GM12891 (cell line): Measurements from ENCODE around the gene VDAC1.

Experiments
- DNase-seq: peaks from one replicate; pipeline ENCODE4 v3.0.0; 2011; ENCODE audit warnings: low spot score; ENCODE audit not compliant: insufficient read length
- FAIRE-seq: peaks from 2 replicates; lab custom pipeline; 2011; peaks lifted over from hg19 to GRCh38; lab: Jason Lieb, UNC
- PAX5 ChIP-seq: IDR thresholded peaks from 2 replicates; pipeline ENCODE4 v1.6.1; 2011; ENCODE audit warnings: low read length, moderate library complexity, mild to moderate bottlenecking; ENCODE audit not compliant: insufficient read depth, severe bottlenecking
- POLR2A ChIP-seq: IDR thresholded peaks from 2 replicates; pipeline ENCODE4 v1.6.1; 2011; ENCODE audit warnings: low read depth, low read length, control low read depth
- POLR2AphosphoS5 ChIP-seq: IDR thresholded peaks from 2 replicates; pipeline ENCODE4 v1.6.1; 2011; ENCODE audit warnings: low read depth, low read length, control low read depth
- POU2F2 ChIP-seq: IDR thresholded peaks from 2 replicates; pipeline ENCODE4 v1.6.1; 2011; ENCODE audit warnings: low read depth, mild to moderate bottlenecking, control low read depth, low read length, moderate library complexity
- SPI1 ChIP-seq: IDR thresholded peaks from 2 replicates; pipeline ENCODE4 v1.6.1; 2011; ENCODE audit warnings: low read depth, low read length, control low read depth
- TAF1 ChIP-seq: IDR thresholded peaks from 2 replicates; pipeline ENCODE4 v1.6.1; 2011; ENCODE audit warnings: low read depth, low read length, control low read depth

VDAC1 gene

GRCh38 chr5:133998042-133998441 is 6.7 kb downstream of the VDAC1 start:
- FAIRE-seq (no peak), DNase-seq (no peak)
- TF ChIP-seq POLR2AphosphoS5 (no peak), TAF1 (no peak), PAX5 (no peak), SPI1 (no peak), POU2F2 (no peak), POLR2A (no peak)

DNA sequence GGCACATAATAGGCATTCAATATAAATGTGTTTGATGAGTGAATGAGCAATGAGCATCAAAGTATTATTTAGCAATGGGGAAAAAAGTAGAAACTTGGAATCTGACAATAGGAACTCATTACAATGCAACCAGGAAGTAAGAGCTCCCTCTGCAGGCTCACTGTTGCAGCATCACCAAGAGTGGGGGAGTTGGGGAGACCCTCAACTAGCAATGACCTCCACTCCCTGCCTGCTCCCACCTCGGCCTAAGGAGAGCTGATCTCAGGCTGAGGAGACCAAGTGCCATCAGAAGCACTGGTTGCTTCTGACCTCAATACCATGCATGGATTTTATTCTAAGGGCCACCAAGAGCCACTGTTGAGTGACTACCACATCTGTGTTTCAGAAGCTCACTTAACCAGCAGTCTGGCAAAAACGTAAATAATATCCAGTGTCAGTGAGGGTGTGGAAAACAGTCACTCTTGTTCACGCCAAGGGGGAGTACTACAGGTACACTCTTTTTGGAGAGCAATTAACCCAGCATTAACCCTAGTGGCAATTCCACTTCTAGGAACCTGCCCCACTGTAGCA is 8.0 kb downstream of the VDAC1 start:
- no peak for DNase-seq
- peak; percentile 45 for FAIRE-seq
- TF ChIP-seq POLR2A (no peak), PAX5 (no peak), POLR2AphosphoS5 (no peak), POU2F2 (no peak), SPI1 (no peak)

GRCh38 chr5:133995883-133996563 is 8.8 kb downstream of the VDAC1 start:
- FAIRE-seq (no peak), DNase-seq (no peak)
- no peak for TF ChIP-seq POU2F2
- no peak for TF ChIP-seq POLR2AphosphoS5
- no peak for TF ChIP-seq TAF1
- TF ChIP-seq SPI1, result no peak
- no peak for TF ChIP-seq POLR2A
- TF ChIP-seq PAX5, result no peak

GRCh38 chr5:133995341-133995740 is 9.4 kb downstream of the VDAC1 start:
- TF ChIP-seq TAF1, result no peak
- no peak for TF ChIP-seq POLR2A
- TF ChIP-seq POLR2AphosphoS5, result no peak
- TF ChIP-seq POU2F2, result no peak
- no peak for TF ChIP-seq SPI1
- TF ChIP-seq PAX5, result no peak
- FAIRE-seq (no peak), DNase-seq (no peak)

DNA sequence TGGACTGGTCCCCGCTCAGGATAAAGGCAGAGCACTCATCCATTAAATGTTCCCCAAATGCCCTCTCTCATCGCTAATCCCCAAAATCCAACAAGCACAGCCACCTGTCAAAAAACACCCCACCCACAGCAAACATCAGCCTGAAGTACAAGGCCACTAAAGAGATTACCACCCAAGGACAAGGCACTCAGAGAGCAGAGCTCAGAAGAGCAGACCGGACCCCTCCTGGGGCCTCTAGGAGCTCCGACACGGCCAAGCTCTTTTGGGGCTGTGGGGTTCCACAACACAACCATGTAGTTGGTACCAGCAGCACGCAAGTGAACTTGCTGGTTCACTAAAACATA is 9.8 kb downstream of the VDAC1 start:
- FAIRE-seq, result no peak
- no peak for DNase-seq
- no peak for TF ChIP-seq POLR2AphosphoS5
- no peak for TF ChIP-seq SPI1
- TF ChIP-seq POLR2A, result no peak
- no peak for TF ChIP-seq PAX5
- no peak for TF ChIP-seq POU2F2
- TF ChIP-seq TAF1, result no peak

- FAIRE-seq, result no peak
- DNase-seq, result no peak
- TF ChIP-seq POLR2A, result no peak
Observed at GRCh38 chr5:133994297-133994989, 10.3 kb downstream of the VDAC1 start.

- no peak for FAIRE-seq
- no peak for TF ChIP-seq SPI1
- TF ChIP-seq POU2F2, result no peak
- no peak for TF ChIP-seq POLR2A
- DNase-seq, result no peak
Observed at GRCh38 chr5:133993185-133993936, 11.4 kb downstream of the VDAC1 start.

- DNase-seq (no peak), FAIRE-seq (no peak)
- TF ChIP-seq TAF1 (no peak), POLR2AphosphoS5 (no peak), SPI1 (no peak), POLR2A (no peak), PAX5 (no peak), POU2F2 (no peak)
Observed at GRCh38 chr5:133992429-133993155, 12.2 kb downstream of the VDAC1 start.

GRCh38 chr5:133991171-133991910 is 13.4 kb downstream of the VDAC1 start:
- no peak for FAIRE-seq
- no peak for DNase-seq
- no peak for TF ChIP-seq PAX5
- TF ChIP-seq POLR2AphosphoS5, result no peak
- no peak for TF ChIP-seq POLR2A
- no peak for TF ChIP-seq SPI1
- TF ChIP-seq POU2F2, result no peak
